ENCODE results near the gene LOC101059915.

GRCh38 chrX:71627588-71628404 lies 39.5 kb upstream of the LOC101059915 start:
- TF ChIP-seq CTCF (IDR thresholded peaks at IDR 0.05) (no peak), ZFX (IDR thresholded peaks at IDR 0.05; ENCODE audit: borderline replicate concordance) (no peak)
